Pancreas (tissue), 10 donors: ENCODE results near the gene PHF12. TPM values are rescaled to one million over a fixed set of nuclear protein-coding genes. Genes with fewer than 3 reads are reported as not detected.

Source experiments
- ATAC-seq, 4 donors: fragments of 200-7000 bp; cut with Tn5 transposase; one replicate each; pipeline versions ENCODE4 v1.8.0 to v1.9.1; 2020; ENCODE audit warnings: mild to moderate bottlenecking in 4 of 4, moderate library complexity in 4 of 4
- DNase-seq, 6 donors: peaks; one replicate each; pipeline ENCODE4 v3.0.0-alpha.2; 2020
- FAIRE-seq: peaks from 2 replicates; lab custom pipeline; 2012; peaks lifted over from hg19 to GRCh38; lab: Jason Lieb, UNC
- H3K27ac ChIP-seq, 4 donors: fragments of 200-600 bp; sonication (generic); 1 replicate in 3 of 4; 2 replicates in 1 of 4; pipeline versions ENCODE4 v1.5.0 to v1.8.0; 2020
- H3K27me3 ChIP-seq, 4 donors: fragments of 200-600 bp; one replicate each; pipeline ENCODE4 v1.8.0; 2021
- H3K36me3 ChIP-seq, 3 donors: fragments of 200-600 bp; sonication (generic) in 1 of 3; one replicate each; pipeline versions ENCODE4 v1.5.0 to v1.8.0; 2020 to 2021
- H3K4me1 ChIP-seq, 3 donors: fragments of 200-600 bp; one replicate each; pipeline ENCODE4 v1.8.0; 2021
- H3K4me3 ChIP-seq, 4 donors: fragments of 200-600 bp; sonication (generic) in 2 of 4; one replicate each; pipeline versions ENCODE4 v1.5.0 to v1.8.0; 2020 to 2021
- H3K9me3 ChIP-seq, 4 donors: fragments of 200-600 bp; one replicate each; pipeline ENCODE4 v1.8.0; 2021
- WGBS, 2 donors: extraction: QIAGEN DNeasy Blood & Tissue Kit; methylation state at CpG; one replicate each; pipeline ENCODE4 v1.1.7; 2013; 5-methylcytosine and 5-hydroxymethylcytosine counted together
- intact Hi-C, 3 donors: fragments of 100-400 bp; cut with DNase I; formaldehyde crosslinking; loops; one replicate each; pipeline versions ENCODE4 v1.11.1 to v1.14.2; 2022
- polyA plus RNA-seq, 2 donors: library from polyadenylated mRNA; stranded (reverse); fragments of 200-250 nt; gene quantifications; one replicate each; pipeline ENCODE4 v1.2.3, GENCODE V29; 2013
- total RNA-seq, 6 donors: library from RNA; stranded (reverse); fragmentation: NEBNext Ultra II Directional in 4 of 6; extraction: Animal tissue kit (Norgen Biotek cat#: 25700) in 4 of 6; gene quantifications; one replicate each; pipeline versions ENCODE4 v1.2.1 to v1.2.4, GENCODE V29; 2021 to 2023
- TF ChIP-seq, protein P1 (sequence below), 4 donors: fragments of 200-600 bp; sonication (generic) in 3 of 4; IDR thresholded peaks; one replicate each; pipeline versions ENCODE4 v1.5.0 to v1.8.0; 2021; ENCODE audit warnings: antibody characterized with exemption in 4 of 4
- donor health status: healthy with polysubstance abuse.
- donor health status: DM: no; HTN: no; CAD: no; lungs with moderate emphysema.
- donor health status: DM: no; HTN: no; CAD: no.
- donor health status: control.
- donor health status: control.
- donor health status: Bipolar disorder and iron deficiency.
- donor health status: DM: yes; HTN: yes; CAD: no.
- donor health status: DM: no; HTN: no; CAD: no.
- donor health status: DM: no; HTN: no; CAD: no.
- donor health status: DM: yes; HTN: yes; CAD: no.

PHF12 gene
- total and polyA plus RNA-seq, 8 donors: 19.9 to 31.6 (median 25.6) TPM

DNA sequence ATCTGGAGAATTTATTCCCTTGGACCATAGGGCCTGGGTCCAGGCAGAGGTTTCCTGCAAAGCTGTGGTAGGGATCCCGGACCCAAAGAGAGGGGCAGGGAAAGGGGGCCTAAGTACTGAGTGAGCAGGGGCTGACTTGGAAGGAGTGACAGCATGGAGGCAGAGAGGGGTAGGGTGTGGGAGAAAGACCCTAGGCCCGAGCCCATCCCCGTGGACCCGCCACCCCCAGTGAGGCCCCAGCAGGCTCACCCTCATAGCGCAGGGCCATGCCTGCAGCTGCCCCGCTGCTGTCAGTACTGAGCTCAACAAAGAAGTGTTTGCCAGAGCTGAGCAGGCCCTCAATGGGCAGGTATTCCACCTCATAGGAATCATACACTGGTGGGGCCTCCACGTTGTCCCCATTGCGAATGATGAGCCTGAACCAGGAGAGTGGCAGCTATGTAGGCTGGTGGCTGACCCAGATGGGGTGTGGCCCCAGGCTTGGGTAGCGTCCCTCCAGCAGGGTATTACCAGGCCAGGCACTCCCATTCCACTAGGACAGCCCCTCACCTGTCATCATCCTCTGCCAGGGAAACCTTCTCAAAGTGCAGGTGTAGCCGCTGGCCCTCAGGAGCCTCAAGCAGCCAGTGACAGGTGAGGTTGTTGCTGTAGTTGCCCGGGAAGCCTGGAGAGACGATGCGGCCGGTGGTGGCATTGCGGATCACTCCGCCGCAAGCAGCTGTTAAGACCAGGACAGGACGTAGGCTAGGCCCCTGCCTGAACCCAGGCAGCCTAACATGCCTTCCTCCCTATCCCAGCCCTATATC lies 9.1 kb upstream of the PHF12 start:
- 83 to 97% methylated on average over 17 to 18 of the region's 18 CpGs for WGBS, 2 donors
- no peaks in the 10 kb centered on the region for H3K4me1 ChIP-seq
- H3K4me3 ChIP-seq: no peak overlapping the region
- H3K9me3 ChIP-seq: no peaks in the 10 kb centered on the region
- H3K27ac ChIP-seq: no peak overlapping the region
- FAIRE-seq: no peak
- ATAC-seq: no peak
- no peaks in the 10 kb centered on the region for H3K36me3 ChIP-seq
- intact Hi-C loops: loop anchor here in 1 of 3 donors (10.0 kb wide), 1 partner anchor 154 kb away; no protein-coding TSS in a partner anchor
- TF ChIP-seq, protein P1, sequence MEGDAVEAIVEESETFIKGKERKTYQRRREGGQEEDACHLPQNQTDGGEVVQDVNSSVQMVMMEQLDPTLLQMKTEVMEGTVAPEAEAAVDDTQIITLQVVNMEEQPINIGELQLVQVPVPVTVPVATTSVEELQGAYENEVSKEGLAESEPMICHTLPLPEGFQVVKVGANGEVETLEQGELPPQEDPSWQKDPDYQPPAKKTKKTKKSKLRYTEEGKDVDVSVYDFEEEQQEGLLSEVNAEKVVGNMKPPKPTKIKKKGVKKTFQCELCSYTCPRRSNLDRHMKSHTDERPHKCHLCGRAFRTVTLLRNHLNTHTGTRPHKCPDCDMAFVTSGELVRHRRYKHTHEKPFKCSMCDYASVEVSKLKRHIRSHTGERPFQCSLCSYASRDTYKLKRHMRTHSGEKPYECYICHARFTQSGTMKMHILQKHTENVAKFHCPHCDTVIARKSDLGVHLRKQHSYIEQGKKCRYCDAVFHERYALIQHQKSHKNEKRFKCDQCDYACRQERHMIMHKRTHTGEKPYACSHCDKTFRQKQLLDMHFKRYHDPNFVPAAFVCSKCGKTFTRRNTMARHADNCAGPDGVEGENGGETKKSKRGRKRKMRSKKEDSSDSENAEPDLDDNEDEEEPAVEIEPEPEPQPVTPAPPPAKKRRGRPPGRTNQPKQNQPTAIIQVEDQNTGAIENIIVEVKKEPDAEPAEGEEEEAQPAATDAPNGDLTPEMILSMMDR (IDR thresholded peaks at IDR 0.05): no peak
- peak in 1 of 6 donors; percentile 50 for DNase-seq
- H3K27me3 ChIP-seq: no peaks in the 10 kb centered on the region

DNA sequence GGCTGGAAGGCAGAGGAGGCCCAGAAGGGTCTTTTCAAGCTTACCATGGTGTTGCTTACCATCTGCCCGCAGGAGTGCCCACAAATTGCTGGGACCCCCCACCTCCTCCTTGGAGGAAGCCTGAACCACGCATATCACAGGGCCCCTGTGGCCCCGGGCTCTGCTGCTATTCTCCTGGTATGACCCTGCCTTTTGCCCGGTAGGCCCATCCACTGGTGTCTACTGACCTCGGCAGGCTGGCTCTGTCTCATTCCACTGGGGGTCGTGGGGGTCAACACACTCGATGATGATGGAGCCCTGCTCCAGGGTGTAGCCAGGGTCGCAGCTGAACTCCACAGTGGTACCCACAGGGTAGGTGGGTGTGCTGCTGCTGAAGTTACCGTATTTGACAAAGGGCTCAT lies 8.2 kb upstream of the PHF12 start:
- ATAC-seq (no peak), DNase-seq (peak in 1 of 6 donors; percentile 41), FAIRE-seq (no peak)
- Histone ChIP-seq H3K4me1 (no peaks in the 10 kb centered on the region), H3K27me3 (no peaks in the 10 kb centered on the region), H3K27ac (no peak overlapping the region), H3K4me3 (no peak overlapping the region), H3K36me3 (no peaks in the 10 kb centered on the region), H3K9me3 (no peaks in the 10 kb centered on the region)
- 65 to 73% methylated on average over 9 of the region's 9 CpGs for WGBS, 2 donors
- TF ChIP-seq, protein P1 (IDR thresholded peaks at IDR 0.05): no peak
- intact Hi-C loops: no loop called here

DNA sequence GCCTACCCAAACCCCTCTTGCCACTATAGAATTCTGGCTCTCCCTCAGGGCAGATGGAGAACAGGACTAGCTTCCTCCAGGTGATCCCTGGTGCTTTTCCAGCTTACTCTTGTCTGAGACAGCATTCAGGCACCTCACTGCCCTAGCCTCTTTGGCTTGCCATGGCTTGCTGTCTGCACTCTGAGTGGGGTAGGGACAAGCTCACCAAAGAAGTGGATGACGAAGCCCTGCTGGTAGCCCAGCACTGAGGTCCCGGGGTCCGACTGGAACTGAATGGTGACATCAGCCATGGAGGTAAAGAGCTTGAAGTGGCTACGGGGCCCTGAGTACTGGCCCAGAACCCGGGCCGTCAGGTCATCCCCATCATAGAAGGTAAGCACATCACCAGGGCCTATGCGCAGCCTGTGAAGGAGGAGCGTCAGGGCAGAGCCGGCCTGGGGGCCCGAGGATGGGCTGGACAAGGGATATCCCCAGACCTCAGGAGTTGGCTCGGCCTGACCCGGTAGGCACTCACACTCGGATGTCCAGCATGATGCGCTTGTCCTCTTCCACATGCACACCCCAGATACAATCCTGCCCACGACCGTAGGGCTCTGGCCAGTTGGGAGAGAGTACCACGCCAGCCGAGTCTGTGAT lies 7.6 kb upstream of the PHF12 start:
- Histone ChIP-seq H3K27me3 (no peaks in the 10 kb centered on the region), H3K4me1 (no peaks in the 10 kb centered on the region), H3K9me3 (no peaks in the 10 kb centered on the region), H3K27ac (no peak overlapping the region), H3K4me3 (no peak overlapping the region), H3K36me3 (no peaks in the 10 kb centered on the region)
- 80 to 87% methylated on average over 18 of the region's 18 CpGs for WGBS, 2 donors
- peak in 1 of 6 donors; percentile 55 for DNase-seq
- TF ChIP-seq, protein P1 (IDR thresholded peaks at IDR 0.05): no peak
- intact Hi-C loops: no loop called here
- ATAC-seq: no peak
- FAIRE-seq: no peak

DNA sequence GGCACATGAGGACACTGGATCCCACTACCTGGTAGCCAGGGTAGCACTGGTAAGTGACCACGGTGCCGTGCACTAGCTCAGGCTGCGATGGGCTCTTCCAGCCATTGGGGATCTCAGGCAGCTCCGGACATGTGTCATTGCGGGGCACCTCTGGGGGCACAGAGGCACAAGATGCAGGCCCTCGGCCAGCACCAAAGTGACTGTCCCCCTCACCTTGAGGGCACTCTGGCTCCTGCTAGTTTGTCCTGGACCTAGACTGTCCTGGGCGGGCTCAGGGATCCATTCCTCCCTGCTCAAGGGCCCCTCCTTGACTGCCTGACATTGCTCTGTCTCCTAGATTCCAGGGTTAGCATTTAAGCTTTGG lies 6.7 kb upstream of the PHF12 start:
- no peak overlapping the region for H3K27ac ChIP-seq
- intact Hi-C loops: no loop called here
- H3K27me3 ChIP-seq: no peaks in the 10 kb centered on the region
- H3K4me1 ChIP-seq: peaks cover 0 to under 1% (median 0%) of the 10 kb centered on the region in 3 donors
- TF ChIP-seq, protein P1 (IDR thresholded peaks at IDR 0.05): no peak
- no peaks in the 10 kb centered on the region for H3K36me3 ChIP-seq
- 83 to 86% methylated on average over 7 of the region's 7 CpGs for WGBS, 2 donors
- peak in 1 of 6 donors; percentile 31 for DNase-seq
- H3K4me3 ChIP-seq: no peak overlapping the region
- H3K9me3 ChIP-seq: no peaks in the 10 kb centered on the region
- FAIRE-seq: no peak
- ATAC-seq: no peak
